ENCODE measurements around the gene ZNF439.
A peak's percentile ranks its signal among the peaks of the same experiment; 100 is the strongest.
"Not testable (repeated sequence)": the region's sequence is repeated elsewhere in the genome, so short reads cannot be mapped to it uniquely, and the experiment has no call there.

The ZNF439 gene

DNA sequence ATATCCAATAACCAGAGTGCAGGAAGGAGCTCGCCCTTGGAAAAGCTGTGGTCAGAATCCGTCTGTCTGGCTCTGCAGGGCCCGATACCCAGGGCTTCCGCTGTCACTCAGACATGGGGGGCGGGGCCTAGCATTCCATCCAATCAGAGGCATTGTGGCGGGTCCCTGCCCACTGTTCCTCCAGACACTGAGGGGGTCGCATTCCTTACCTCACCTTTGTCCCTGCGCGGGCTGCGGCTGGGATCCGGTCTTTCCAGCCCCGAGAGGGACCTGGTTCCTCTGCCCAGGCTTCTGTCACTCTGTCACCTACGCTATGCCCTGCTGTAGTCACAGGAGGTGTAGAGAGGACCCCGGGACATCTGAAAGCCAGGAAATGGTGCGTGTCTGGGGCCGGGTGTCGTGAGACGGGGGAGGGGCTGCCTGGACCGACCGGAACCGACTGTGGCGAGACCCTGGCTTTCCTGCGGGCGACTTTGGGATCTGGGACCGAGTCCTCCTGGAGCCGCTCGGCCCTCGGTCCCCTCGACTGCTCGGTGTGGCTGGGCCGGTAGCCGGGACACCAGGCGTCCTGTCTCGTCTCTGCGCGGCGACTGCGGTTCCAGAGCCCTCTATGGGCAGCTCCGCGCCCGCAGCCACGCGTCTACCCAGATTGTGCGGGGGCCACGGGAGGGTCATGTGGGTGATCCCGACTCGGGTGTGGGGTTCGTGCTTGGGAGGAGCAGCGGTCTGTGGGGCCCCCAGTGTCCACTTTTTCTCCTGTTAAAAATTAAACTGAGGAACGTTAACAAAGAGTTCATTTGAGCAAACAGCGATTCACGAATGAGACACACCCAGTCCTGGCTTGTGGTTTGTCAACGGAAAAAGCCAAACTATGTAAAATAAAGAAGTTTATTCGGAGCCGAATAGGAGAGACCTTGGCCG lies 39.3 kb downstream of the ZNF439 start, which contains the start of gene ZNF69:
TSS of gene ZNF69 (plus strand) at position 172 of the 921 bp plus-strand sequence. CDS start at position 314, 142 bp downstream.
- ChIA-PET POLR2A (ENCODE audit: low non-redundant PET) (interaction anchor here (0.6 kb wide), 1 partner anchor 794 kb away, joined by 8 read pairs; no protein-coding TSS in a partner anchor), CTCF (interaction anchor here (0.5 kb wide), 1 partner anchor 253 kb away, joined by 3 read pairs; no protein-coding TSS in a partner anchor)
- TF ChIP-seq, protein P1, sequence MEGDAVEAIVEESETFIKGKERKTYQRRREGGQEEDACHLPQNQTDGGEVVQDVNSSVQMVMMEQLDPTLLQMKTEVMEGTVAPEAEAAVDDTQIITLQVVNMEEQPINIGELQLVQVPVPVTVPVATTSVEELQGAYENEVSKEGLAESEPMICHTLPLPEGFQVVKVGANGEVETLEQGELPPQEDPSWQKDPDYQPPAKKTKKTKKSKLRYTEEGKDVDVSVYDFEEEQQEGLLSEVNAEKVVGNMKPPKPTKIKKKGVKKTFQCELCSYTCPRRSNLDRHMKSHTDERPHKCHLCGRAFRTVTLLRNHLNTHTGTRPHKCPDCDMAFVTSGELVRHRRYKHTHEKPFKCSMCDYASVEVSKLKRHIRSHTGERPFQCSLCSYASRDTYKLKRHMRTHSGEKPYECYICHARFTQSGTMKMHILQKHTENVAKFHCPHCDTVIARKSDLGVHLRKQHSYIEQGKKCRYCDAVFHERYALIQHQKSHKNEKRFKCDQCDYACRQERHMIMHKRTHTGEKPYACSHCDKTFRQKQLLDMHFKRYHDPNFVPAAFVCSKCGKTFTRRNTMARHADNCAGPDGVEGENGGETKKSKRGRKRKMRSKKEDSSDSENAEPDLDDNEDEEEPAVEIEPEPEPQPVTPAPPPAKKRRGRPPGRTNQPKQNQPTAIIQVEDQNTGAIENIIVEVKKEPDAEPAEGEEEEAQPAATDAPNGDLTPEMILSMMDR (conservative IDR thresholded peaks at IDR 0.05; ENCODE audit: low read depth) = no peak
- H3K27ac ChIP-seq = peak within 1 kb of the TSS; percentile 59
- no peak for DNase-seq (ENCODE audit: low spot score)

DNA sequence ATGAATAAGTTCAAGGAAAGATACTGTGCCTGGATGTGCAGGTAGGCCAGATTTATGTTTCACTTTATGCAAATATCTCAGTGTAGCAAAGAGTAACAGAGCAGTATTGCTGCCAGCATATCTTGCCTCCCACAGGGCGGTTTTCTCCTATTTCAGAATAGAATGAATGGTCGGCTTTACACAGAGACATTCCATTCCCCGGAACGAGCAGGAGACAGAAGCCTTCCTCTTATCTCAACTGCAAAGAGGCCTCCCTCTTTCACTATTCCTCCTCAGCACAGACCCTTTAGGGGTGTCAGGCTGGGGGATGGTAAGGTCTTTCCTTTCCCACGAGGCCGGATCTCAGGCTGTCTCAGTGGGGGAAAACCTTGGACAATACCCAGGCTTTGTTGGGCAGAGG lies 41.4 kb downstream of the ZNF439 start:
- DNase-seq (ENCODE audit: low spot score); H3K27ac ChIP-seq; CTCF ChIA-PET; POLR2A ChIA-PET (ENCODE audit: low non-redundant PET): not testable (repeated sequence)

DNA sequence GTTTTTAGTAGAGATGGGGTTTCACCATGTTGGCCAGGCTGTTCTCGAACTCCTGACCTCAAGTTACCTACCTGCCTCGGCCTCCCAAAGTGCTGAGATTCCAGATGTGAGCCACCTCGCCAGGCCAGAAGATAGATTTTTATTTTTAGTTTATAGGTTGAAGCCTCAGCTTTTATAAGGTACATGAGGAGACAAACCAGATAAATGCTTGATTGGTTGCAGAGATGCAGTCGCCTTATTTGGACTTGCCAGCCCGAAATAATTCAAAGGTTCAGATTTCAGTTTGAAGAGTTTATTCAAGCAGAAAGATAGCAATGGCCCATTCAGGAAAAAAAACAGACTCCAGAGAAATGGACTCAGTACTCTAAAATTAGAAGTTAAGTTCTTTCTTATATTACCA lies 42.1 kb downstream of the ZNF439 start:
- CTCF ChIA-PET = no interaction called here
- TF ChIP-seq, protein P1 (conservative IDR thresholded peaks at IDR 0.05; ENCODE audit: low read depth) = no peak
- no peak overlapping the region for H3K27ac ChIP-seq
- no peak for DNase-seq (ENCODE audit: low spot score)
- POLR2A ChIA-PET (ENCODE audit: low non-redundant PET) = no interaction called here

DNA sequence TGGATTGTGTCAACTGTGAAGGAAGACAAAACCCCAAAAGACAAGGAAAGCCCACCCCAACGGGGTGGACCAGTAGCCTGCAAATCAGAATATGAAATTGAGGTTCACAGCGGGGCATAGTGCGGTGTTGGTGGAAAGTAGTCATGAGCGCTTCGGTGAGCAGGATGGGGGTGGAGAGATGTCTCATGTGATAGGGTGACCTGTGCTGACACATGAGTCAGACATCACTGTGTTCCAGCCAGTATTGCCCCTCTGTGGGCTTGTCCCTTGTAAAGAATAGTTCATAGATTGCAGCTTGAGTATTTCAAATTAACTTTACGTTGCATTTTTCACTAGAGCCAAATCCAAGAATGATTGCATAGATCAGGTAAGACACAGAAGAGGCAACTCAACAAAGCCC lies 46.3 kb downstream of the ZNF439 start:
- ChIA-PET POLR2A (ENCODE audit: low non-redundant PET) (no interaction called here), CTCF (interaction anchor here (0.6 kb wide), 1 partner anchor 54 kb away, joined by 3 read pairs; no protein-coding TSS in a partner anchor)
- no peak for DNase-seq (ENCODE audit: low spot score)
- no peak overlapping the region for H3K27ac ChIP-seq
- TF ChIP-seq, protein P1 (conservative IDR thresholded peaks at IDR 0.05; ENCODE audit: low read depth) = no peak

DNA sequence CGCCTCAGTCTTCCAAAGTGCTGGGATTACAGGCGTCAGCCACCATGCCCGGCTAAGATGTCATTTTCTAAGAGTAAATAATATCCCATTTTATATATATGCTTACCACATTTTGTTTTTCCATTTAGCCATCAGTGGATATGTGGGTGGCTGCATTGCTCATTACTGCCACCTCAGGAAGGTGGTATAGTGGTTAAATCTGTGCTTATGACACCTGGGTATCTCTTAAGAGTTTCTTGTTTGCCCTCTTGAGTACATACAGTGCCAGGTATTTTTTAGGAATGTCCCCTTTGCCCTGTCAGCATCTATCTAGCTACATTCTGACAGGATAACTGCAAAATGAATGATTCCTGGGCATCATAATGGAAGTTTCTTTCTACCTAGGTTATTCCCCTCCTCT lies 53.7 kb downstream of the ZNF439 start:
- POLR2A ChIA-PET (ENCODE audit: low non-redundant PET) = no interaction called here
- no peak overlapping the region for H3K27ac ChIP-seq
- no peak for DNase-seq (ENCODE audit: low spot score)
- TF ChIP-seq, protein P1 (conservative IDR thresholded peaks at IDR 0.05; ENCODE audit: low read depth) = no peak
- CTCF ChIA-PET = no interaction called here

DNA sequence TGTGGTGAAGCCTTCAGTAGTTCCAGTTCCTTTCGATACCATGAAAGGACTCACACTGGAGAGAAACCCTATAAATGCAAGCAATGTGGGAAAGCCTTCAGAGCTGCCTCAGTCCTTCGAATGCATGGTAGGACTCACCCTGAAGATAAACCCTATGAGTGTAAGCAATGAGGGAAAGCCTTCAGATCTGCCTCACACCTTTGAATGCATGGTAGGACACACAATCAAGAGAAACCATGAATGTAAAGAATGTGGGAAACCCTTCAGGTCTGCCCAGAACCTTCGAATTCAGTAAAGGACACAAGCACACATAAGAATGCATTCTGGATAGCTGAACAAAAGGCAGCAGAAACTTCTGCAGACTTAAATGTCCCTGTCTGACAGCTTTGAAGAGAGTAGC lies 57.4 kb downstream of the ZNF439 start:
- no peak overlapping the region for H3K27ac ChIP-seq
- ChIA-PET POLR2A (ENCODE audit: low non-redundant PET) (no interaction called here), CTCF (no interaction called here)
- TF ChIP-seq, protein P1 (conservative IDR thresholded peaks at IDR 0.05; ENCODE audit: low read depth) = no peak
- DNase-seq (ENCODE audit: low spot score) = no peak

DNA sequence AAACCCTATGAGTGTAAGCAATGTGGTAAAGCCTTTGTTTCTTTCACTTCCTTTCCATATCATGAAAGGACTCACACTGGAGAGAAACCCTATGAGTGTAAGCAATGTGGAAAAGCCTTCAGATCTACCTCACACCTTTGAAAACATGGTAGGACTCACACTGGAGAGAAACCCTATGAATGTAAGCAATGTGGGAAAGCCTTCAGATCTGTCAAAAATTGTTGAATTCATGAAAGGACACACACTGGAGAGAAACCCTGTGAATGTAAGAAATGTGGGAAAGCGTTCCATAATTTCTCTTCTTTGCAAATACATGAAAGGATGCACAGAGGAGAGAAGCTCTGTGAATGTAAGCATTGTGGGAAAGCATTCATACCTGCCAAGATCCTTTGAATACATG lies 63.4 kb downstream of the ZNF439 start:
- H3K27ac ChIP-seq; POLR2A ChIA-PET (ENCODE audit: low non-redundant PET); CTCF ChIA-PET; DNase-seq (ENCODE audit: low spot score): not testable (repeated sequence)

DNA sequence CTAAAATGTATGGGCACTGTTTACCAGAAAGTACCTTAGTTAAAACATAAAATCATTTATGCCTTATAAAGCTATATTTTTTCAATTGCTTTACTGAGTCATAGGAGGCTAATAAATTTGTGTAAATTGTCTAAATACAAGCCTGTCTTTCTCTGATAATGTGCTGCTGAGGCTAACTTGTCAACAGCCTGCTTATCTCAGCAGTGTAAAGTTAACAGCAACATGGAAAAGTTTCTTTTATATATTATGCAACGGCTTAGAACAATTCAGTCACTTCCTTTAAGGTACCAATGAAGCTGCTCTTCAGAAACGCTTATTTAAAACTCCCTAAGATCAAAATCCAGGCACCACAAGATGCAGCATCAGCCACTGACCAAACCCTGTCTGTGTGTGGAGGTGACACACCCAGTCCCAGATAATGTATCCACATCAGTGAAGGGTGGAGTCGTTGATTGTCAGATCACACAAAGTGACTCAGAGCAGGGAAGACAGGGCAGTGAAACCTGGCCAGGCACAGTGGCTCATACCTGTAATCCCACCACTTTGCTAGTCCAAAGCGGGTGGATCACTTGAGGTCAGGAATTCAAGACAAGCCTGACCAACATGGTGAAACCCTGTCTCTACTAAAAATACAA lies 66.0 kb downstream of the ZNF439 start:
- POLR2A ChIA-PET (ENCODE audit: low non-redundant PET); DNase-seq (ENCODE audit: low spot score); CTCF ChIA-PET; H3K27ac ChIP-seq: not testable (repeated sequence)
